ENCODE data around the gene ANKRD35. TPM values are rescaled to one million over a fixed set of nuclear protein-coding genes. Genes with fewer than 3 reads are reported as not detected.

The ANKRD35 gene
- total RNA-seq, 2 experiments from 2014 or later: 0.19 to 0.20 TPM

GRCh38 chr1:145891587-145892485 is 6.2 kb upstream of the ANKRD35 start:
- Mint-ChIP-seq H3K4me3 (no peak overlapping the region), H3K36me3 (ENCODE audit: low read depth) (no peaks in the 10 kb centered on the region), H3K4me1 (ENCODE audit: low read depth) (peaks cover 1% of the 10 kb centered on the region), H3K9me3 (no peaks in the 10 kb centered on the region), H3K27ac (no peak overlapping the region), H3K27me3 (ENCODE audit: low read depth) (no peaks in the 10 kb centered on the region)
- CTCF ChIA-PET: interaction anchor here (0.7 to 3.2 kb wide), 17 partner anchors 9 to 144 kb away, joined by 3 to 23 read pairs (median 7); partner anchors contain the start of genes ITGA10, PIAS3 and RBM8A
- peak; percentile 80 for DNase-seq
- intact Hi-C loops (cut with micrococcal nuclease): loop anchor here (1.0 kb wide), 1 partner anchor 121 kb away; no protein-coding TSS in a partner anchor

GRCh38 chr1:145891143-145891542 is 5.5 kb upstream of the ANKRD35 start:
- CTCF ChIA-PET: interaction anchor here (1.0 to 3.2 kb wide), 14 partner anchors 8 to 144 kb away, joined by 3 to 23 read pairs (median 10); partner anchors contain the start of genes ITGA10 and PIAS3
- intact Hi-C loops (cut with micrococcal nuclease): loop anchor here (1.0 kb wide), 1 partner anchor 122 kb away; no protein-coding TSS in a partner anchor
- H3K4me1 Mint-ChIP-seq (ENCODE audit: low read depth): peaks cover 6% of the 10 kb centered on the region

GRCh38 chr1:145889722-145890121 is 4.1 kb upstream of the ANKRD35 start:
- no peak overlapping the region for H3K27ac Mint-ChIP-seq
- H3K4me1 Mint-ChIP-seq (ENCODE audit: low read depth): peaks cover 13% of the 10 kb centered on the region
- intact Hi-C loops (cut with micrococcal nuclease): no loop called here
- CTCF ChIA-PET: interaction anchor here (0.9 to 2.3 kb wide), 2 partner anchors 87 to 118 kb away, joined by 3 to 14 read pairs; no protein-coding TSS in a partner anchor
- DNase-seq: no peak
- no peaks in the 10 kb centered on the region for H3K36me3 Mint-ChIP-seq (ENCODE audit: low read depth)
- no peaks in the 10 kb centered on the region for H3K9me3 Mint-ChIP-seq
- peaks cover 4% of the 10 kb centered on the region for H3K27me3 Mint-ChIP-seq (ENCODE audit: low read depth)
- H3K4me3 Mint-ChIP-seq: no peak overlapping the region

More at GRCh38 chr1:145891143-145891542, 5.5 kb upstream of the ANKRD35 start:
- Mint-ChIP-seq H3K9me3 (no peaks in the 10 kb centered on the region), H3K36me3 (ENCODE audit: low read depth) (no peaks in the 10 kb centered on the region), H3K27me3 (ENCODE audit: low read depth) (no peaks in the 10 kb centered on the region), H3K27ac (no peak overlapping the region), H3K4me3 (no peak overlapping the region)
- no peak for DNase-seq

GRCh38 chr1:145887631-145888030 is 2.0 kb upstream of the ANKRD35 start:
- CTCF ChIA-PET: interaction anchor here (4.5 kb wide), 1 partner anchor 42 kb away, joined by 18 read pairs; the partner anchor contains the start of gene NUDT17
- H3K9me3 Mint-ChIP-seq: no peaks in the 10 kb centered on the region
- intact Hi-C loops (cut with micrococcal nuclease): no loop called here
- H3K4me1 Mint-ChIP-seq (ENCODE audit: low read depth): peaks cover 14% of the 10 kb centered on the region
- H3K27ac Mint-ChIP-seq: no peak overlapping the region
- no peaks in the 10 kb centered on the region for H3K36me3 Mint-ChIP-seq (ENCODE audit: low read depth)
- H3K4me3 Mint-ChIP-seq: no peak overlapping the region
- peaks cover 16% of the 10 kb centered on the region for H3K27me3 Mint-ChIP-seq (ENCODE audit: low read depth)
- DNase-seq: no peak

- Mint-ChIP-seq H3K27me3 (ENCODE audit: low read depth) (peaks cover 16% of the 10 kb centered on the region), H3K4me1 (ENCODE audit: low read depth) (peaks cover 14% of the 10 kb centered on the region), H3K27ac (no peak overlapping the region), H3K4me3 (peak overlapping the region; percentile 23), H3K9me3 (no peaks in the 10 kb centered on the region), H3K36me3 (ENCODE audit: low read depth) (no peaks in the 10 kb centered on the region)
- CTCF ChIA-PET: interaction anchor here (4.5 kb wide), 1 partner anchor 41 kb away, joined by 18 read pairs; the partner anchor contains the start of gene NUDT17
- intact Hi-C loops (cut with micrococcal nuclease): loop anchor here (1.0 kb wide), 1 partner anchor 42 kb away; the partner anchor contains the start of gene NUDT17
- no peak for DNase-seq
Measured at GRCh38 chr1:145886816-145887215, 1.1 kb upstream of the ANKRD35 start.

GRCh38 chr1:145886390-145886789 is 724 bp upstream of the ANKRD35 start:
- peak overlapping the region; percentile 79 for H3K4me3 Mint-ChIP-seq
- H3K4me1 Mint-ChIP-seq (ENCODE audit: low read depth): peaks cover 14% of the 10 kb centered on the region
- H3K27me3 Mint-ChIP-seq (ENCODE audit: low read depth): peaks cover 16% of the 10 kb centered on the region
- CTCF ChIA-PET: interaction anchor here (4.5 kb wide), 1 partner anchor 41 kb away, joined by 18 read pairs; the partner anchor contains the start of gene NUDT17
- DNase-seq: no peak
- no peak overlapping the region for H3K27ac Mint-ChIP-seq
- no peaks in the 10 kb centered on the region for H3K9me3 Mint-ChIP-seq
- no peaks in the 10 kb centered on the region for H3K36me3 Mint-ChIP-seq (ENCODE audit: low read depth)
- intact Hi-C loops (cut with micrococcal nuclease): loop anchor here (1.0 kb wide), 1 partner anchor 41 kb away; the partner anchor contains the start of gene NUDT17

GRCh38 chr1:145884675-145885074 is 991 bp downstream of the ANKRD35 start:
- Mint-ChIP-seq H3K36me3 (ENCODE audit: low read depth) (no peaks in the 10 kb centered on the region), H3K27me3 (ENCODE audit: low read depth) (peaks cover 16% of the 10 kb centered on the region), H3K4me3 (peak overlapping the region; percentile 79), H3K4me1 (ENCODE audit: low read depth) (peaks cover 14% of the 10 kb centered on the region), H3K9me3 (no peaks in the 10 kb centered on the region), H3K27ac (no peak overlapping the region)
- intact Hi-C loops (cut with micrococcal nuclease): loop anchor here (2.0 kb wide), 1 partner anchor 26 kb away; the partner anchor contains the start of gene PIAS3
- CTCF ChIA-PET: interaction anchor here (1.3 to 4.5 kb wide), 2 partner anchors 12 to 39 kb away, joined by 4 to 18 read pairs; partner anchors contain the start of gene NUDT17
- DNase-seq: no peak

- Mint-ChIP-seq H3K4me3 (no peak overlapping the region), H3K27me3 (ENCODE audit: low read depth) (peaks cover 12% of the 10 kb centered on the region), H3K36me3 (ENCODE audit: low read depth) (no peaks in the 10 kb centered on the region), H3K4me1 (ENCODE audit: low read depth) (peaks cover 1% of the 10 kb centered on the region), H3K9me3 (no peaks in the 10 kb centered on the region), H3K27ac (no peak overlapping the region)
- intact Hi-C loops (cut with micrococcal nuclease): no loop called here
- CTCF ChIA-PET: interaction anchor here (1.1 to 6.2 kb wide), 3 partner anchors 13 to 34 kb away, joined by 3 to 38 read pairs (median 23); partner anchors contain the start of gene NUDT17
- DNase-seq: no peak
Measured at GRCh38 chr1:145879775-145880174, 5.9 kb downstream of the ANKRD35 start.

- H3K4me3 Mint-ChIP-seq: no peak overlapping the region
- H3K27me3 Mint-ChIP-seq (ENCODE audit: low read depth): peaks cover 7% of the 10 kb centered on the region
- no peaks in the 10 kb centered on the region for H3K4me1 Mint-ChIP-seq (ENCODE audit: low read depth)
- no peaks in the 10 kb centered on the region for H3K9me3 Mint-ChIP-seq
- CTCF ChIA-PET: interaction anchor here (1.1 to 6.2 kb wide), 4 partner anchors 14 to 154 kb away, joined by 3 to 38 read pairs (median 14); partner anchors contain the start of gene NUDT17
- H3K27ac Mint-ChIP-seq: no peak overlapping the region
- intact Hi-C loops (cut with micrococcal nuclease): no loop called here
- no peaks in the 10 kb centered on the region for H3K36me3 Mint-ChIP-seq (ENCODE audit: low read depth)
- DNase-seq: no peak
Measured at GRCh38 chr1:145878724-145879123, 6.9 kb downstream of the ANKRD35 start.

GRCh38 chr1:145877923-145878486 is 7.7 kb downstream of the ANKRD35 start:
- intact Hi-C loops (cut with micrococcal nuclease): no loop called here
- Mint-ChIP-seq H3K9me3 (no peaks in the 10 kb centered on the region), H3K4me1 (ENCODE audit: low read depth) (no peaks in the 10 kb centered on the region), H3K27ac (no peak overlapping the region), H3K36me3 (ENCODE audit: low read depth) (no peaks in the 10 kb centered on the region), H3K27me3 (ENCODE audit: low read depth) (peaks cover 2% of the 10 kb centered on the region), H3K4me3 (no peak overlapping the region)
- no peak for DNase-seq
- CTCF ChIA-PET: interaction anchor here (1.5 to 6.2 kb wide), 2 partner anchors 32 to 154 kb away, joined by 4 to 38 read pairs; partner anchors contain the start of gene NUDT17

- Mint-ChIP-seq H3K9me3 (no peaks in the 10 kb centered on the region), H3K27ac (no peak overlapping the region), H3K27me3 (ENCODE audit: low read depth) (peaks cover 4% of the 10 kb centered on the region), H3K4me3 (no peak overlapping the region), H3K36me3 (ENCODE audit: low read depth) (no peaks in the 10 kb centered on the region), H3K4me1 (ENCODE audit: low read depth) (peaks cover 14% of the 10 kb centered on the region)
- intact Hi-C loops (cut with micrococcal nuclease): no loop called here
- DNase-seq: no peak
- CTCF ChIA-PET: interaction anchor here (0.8 kb wide), 1 partner anchor 137 kb away, joined by 3 read pairs; no protein-coding TSS in a partner anchor
Measured at GRCh38 chr1:145874646-145875045, 11.0 kb downstream of the ANKRD35 start.

Measured in activated naive CD4-positive, alpha-beta T cell treated with anti-CD3 and anti-CD28 coated beads for 36 hours (primary cell).